Fibroblast of lung (primary cell): ENCODE data around the gene PARP9. TPM values are rescaled to one million over a fixed set of nuclear protein-coding genes. Genes with fewer than 3 reads are reported as not detected.

Experiments
- DNase-seq, 2 donors: peaks; one replicate each; pipeline versions ENCODE4 v3.0.0 to v3.0.0-alpha.2; 2010; ENCODE audit warnings: low read depth in 2 of 2
- H2AFZ ChIP-seq: 2 replicates; pipeline ENCODE4 v1.5.1; 2012; ENCODE audit warnings: low read length, control low read depth, inconsistent platforms
- H3K27ac ChIP-seq: 2 replicates; pipeline ENCODE4 v1.5.1; 2011; ENCODE audit warnings: low read length, control low read depth; ENCODE audit not compliant: insufficient read depth
- H3K27me3 ChIP-seq: 2 replicates; pipeline ENCODE4 v1.5.1; 2011; ENCODE audit warnings: mild to moderate bottlenecking, low read length; ENCODE audit not compliant: control insufficient read depth, insufficient read depth
- H3K36me3 ChIP-seq: 2 replicates; pipeline ENCODE4 v1.5.1; 2011; ENCODE audit warnings: low read length; ENCODE audit not compliant: control insufficient read depth, insufficient read depth
- H3K4me1 ChIP-seq: 2 replicates; pipeline ENCODE4 v1.5.1; 2011; ENCODE audit warnings: low read length; ENCODE audit not compliant: control insufficient read depth, insufficient read depth; ENCODE audit errors: extremely low read depth
- H3K4me2 ChIP-seq: 2 replicates; pipeline ENCODE4 v1.5.1; 2011; ENCODE audit warnings: low read length, control low read depth; ENCODE audit not compliant: insufficient read depth; ENCODE audit errors: extremely low read depth
- H3K4me3 ChIP-seq, 4 experiments: fragments of 200-600 bp in 1 of 4; sonication (generic) in 1 of 4; replicated peaks in 1 of 4; 2 replicates each; pipeline ENCODE4 v1.5.1; 2011 to 2016; ENCODE audit warnings: low read length in 4 of 4, low read depth in 3 of 4, mild to moderate bottlenecking in 3 of 4, control low read depth in 2 of 4, inconsistent platforms in 1 of 4, mixed read lengths in 1 of 4; ENCODE audit not compliant: insufficient read depth in 1 of 4; ENCODE audit errors: control extremely low read depth in 1 of 4
- H3K79me2 ChIP-seq: 2 replicates; pipeline ENCODE4 v1.5.1; 2012; ENCODE audit warnings: mild to moderate bottlenecking, low read length, inconsistent platforms; ENCODE audit not compliant: control insufficient read depth, insufficient read depth
- H3K9ac ChIP-seq: 2 replicates; pipeline ENCODE4 v1.5.1; 2011; ENCODE audit warnings: mild to moderate bottlenecking, low read length, control low read depth; ENCODE audit not compliant: insufficient read depth
- H3K9me3 ChIP-seq: 2 replicates; pipeline ENCODE4 v1.5.1; 2012; ENCODE audit warnings: low read depth, low read length; ENCODE audit not compliant: control insufficient read depth, insufficient read depth
- H4K20me1 ChIP-seq: 2 replicates; pipeline ENCODE4 v1.5.1; 2011; ENCODE audit warnings: low read length; ENCODE audit not compliant: control insufficient read depth, insufficient read depth; ENCODE audit errors: extremely low read depth
- EZH2 ChIP-seq: IDR thresholded peaks from 2 replicates; pipeline ENCODE4 v1.5.1; 2012; ENCODE audit warnings: low read length, control low read depth, mild to moderate bottlenecking; ENCODE audit errors: missing control alignments
- polyA plus RNA-seq, 2 donors: library from polyadenylated mRNA; depleted of rRNA in 1 of 2; stranded (reverse) in 1 of 2; unstranded in 1 of 2; fragments of >200 nt; gene quantifications; 2 replicates each; pipeline ENCODE4 v1.2.1, GENCODE V29; 2011 to 2012; ENCODE audit warnings: missing spikeins in 1 of 2
- total RNA-seq: library from RNA; depleted of rRNA; stranded (reverse); fragments of >200 nt; gene quantifications from 2 replicates; pipeline ENCODE4 v1.2.1, GENCODE V29; 2014
- TF ChIP-seq, protein P1 (sequence below), 2 donors: IDR thresholded peaks in 1 of 2; conservative IDR thresholded peaks in 1 of 2; 1 replicate in 1 of 2; 2 replicates in 1 of 2; pipeline ENCODE4 v1.5.1; 2011 to 2012; ENCODE audit warnings: low read length in 2 of 2, control low read depth in 1 of 2, inconsistent platforms in 1 of 2, low read depth in 1 of 2, mild to moderate bottlenecking in 1 of 2

Gene PARP9
- total and polyA plus RNA-seq, 2 donors (not counting 1 experiment from before 2014, with no cell fraction given): 50.0 to 56.0 TPM

DNA sequence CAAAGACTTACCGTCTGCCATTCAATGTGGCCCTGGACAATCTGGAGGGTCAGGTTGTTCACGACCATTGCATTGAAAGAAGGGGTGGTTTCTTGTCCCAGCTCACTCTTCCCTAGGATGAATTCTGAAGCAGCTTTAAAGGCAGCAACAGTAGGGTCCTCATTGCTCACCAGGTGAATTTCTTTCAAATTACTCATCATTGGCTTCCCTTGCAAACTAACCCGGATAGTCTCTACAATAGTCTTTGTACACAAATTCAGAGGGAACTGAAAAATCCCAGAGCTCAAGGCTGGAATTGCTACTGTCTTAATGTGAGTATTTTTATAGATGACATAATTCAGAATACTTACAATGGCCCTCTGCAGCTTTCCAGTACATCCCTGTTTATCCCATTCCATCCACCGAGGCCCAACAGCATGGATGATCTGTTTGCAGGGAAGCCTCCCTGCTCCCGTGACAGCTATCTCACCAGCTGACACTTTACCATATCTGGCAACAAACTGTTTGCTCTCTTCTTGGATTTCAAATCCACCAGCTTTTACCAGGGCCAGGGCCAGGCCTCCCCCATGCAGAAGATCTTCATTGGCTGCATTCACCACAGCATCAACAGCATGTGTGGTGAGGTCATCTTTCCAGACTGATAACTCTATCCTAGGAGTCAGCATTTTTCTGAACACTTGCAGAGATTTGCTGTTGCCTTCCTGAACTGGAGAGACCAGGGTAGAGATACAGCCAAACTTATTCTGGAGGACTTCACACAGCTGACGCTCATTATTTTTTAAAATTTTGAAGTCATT lies 8.6 kb downstream of the PARP9 start:
- no peak overlapping the region for H2AFZ ChIP-seq
- no peak for TF ChIP-seq EZH2
- TF ChIP-seq, protein P1, sequence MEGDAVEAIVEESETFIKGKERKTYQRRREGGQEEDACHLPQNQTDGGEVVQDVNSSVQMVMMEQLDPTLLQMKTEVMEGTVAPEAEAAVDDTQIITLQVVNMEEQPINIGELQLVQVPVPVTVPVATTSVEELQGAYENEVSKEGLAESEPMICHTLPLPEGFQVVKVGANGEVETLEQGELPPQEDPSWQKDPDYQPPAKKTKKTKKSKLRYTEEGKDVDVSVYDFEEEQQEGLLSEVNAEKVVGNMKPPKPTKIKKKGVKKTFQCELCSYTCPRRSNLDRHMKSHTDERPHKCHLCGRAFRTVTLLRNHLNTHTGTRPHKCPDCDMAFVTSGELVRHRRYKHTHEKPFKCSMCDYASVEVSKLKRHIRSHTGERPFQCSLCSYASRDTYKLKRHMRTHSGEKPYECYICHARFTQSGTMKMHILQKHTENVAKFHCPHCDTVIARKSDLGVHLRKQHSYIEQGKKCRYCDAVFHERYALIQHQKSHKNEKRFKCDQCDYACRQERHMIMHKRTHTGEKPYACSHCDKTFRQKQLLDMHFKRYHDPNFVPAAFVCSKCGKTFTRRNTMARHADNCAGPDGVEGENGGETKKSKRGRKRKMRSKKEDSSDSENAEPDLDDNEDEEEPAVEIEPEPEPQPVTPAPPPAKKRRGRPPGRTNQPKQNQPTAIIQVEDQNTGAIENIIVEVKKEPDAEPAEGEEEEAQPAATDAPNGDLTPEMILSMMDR (conservative IDR thresholded peaks at IDR 0.05 in 1 of 2, IDR thresholded peaks at IDR 0.05 in 1 of 2; ENCODE audit: low read depth in 1 of 2, low read length in 2 of 2): no peak
- no peaks in the 10 kb centered on the region for H3K4me1 ChIP-seq
- H3K27me3 ChIP-seq: no peaks in the 10 kb centered on the region
- no peak overlapping the region for H3K4me3 ChIP-seq
- H3K36me3 ChIP-seq: peaks cover 5% of the 10 kb centered on the region
- no peak overlapping the region for H3K9ac ChIP-seq
- H3K4me2 ChIP-seq: no peak overlapping the region
- H3K79me2 ChIP-seq: no peaks in the 10 kb centered on the region
- no peaks in the 10 kb centered on the region for H4K20me1 ChIP-seq
- H3K27ac ChIP-seq: no peak overlapping the region
- no peaks in the 10 kb centered on the region for H3K9me3 ChIP-seq
- DNase-seq: peak in 1 of 2 donors; percentile 64

DNA sequence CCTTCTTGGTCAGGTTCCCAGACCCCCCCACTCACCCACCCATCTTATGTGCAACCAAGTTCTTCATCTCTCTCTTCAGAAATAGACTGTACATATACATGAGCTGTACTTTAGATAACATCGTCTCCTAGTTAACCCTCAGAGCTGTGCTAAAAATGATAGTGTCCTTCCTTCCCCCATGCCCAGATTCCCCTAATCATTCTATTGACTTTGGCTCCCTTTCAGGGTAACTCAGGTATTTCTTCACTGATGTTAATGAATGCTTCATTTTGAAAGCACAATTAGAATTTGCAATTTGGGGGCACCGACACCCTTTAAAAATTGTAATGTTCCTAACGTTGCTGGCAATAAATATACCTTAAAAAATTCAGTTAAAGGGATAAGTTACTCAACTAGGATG lies 10.9 kb downstream of the PARP9 start:
- no peak for TF ChIP-seq EZH2
- TF ChIP-seq, protein P1 (conservative IDR thresholded peaks at IDR 0.05 in 1 of 2, IDR thresholded peaks at IDR 0.05 in 1 of 2; ENCODE audit: low read depth in 1 of 2, low read length in 2 of 2): no peak
- H3K79me2 ChIP-seq: no peaks in the 10 kb centered on the region

DNA sequence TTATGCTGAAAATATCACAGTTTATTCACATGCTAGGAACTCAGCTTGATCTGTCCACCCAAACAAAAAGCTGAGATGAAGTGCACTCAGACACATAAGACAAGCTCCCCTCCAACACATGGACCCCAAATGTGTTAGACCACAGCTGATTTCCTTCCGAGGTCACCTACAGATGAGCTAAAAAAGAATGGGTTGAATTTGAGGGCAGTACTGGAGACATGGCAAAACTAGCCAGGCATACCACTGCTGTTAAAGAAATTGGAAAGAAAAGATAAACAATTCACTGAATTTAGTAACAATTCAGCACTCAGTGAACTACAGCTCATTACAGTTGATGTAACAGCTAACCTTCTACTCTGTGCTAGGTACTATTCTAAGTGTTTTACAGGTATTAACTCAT lies 15.5 kb downstream of the PARP9 start:
- H2AFZ ChIP-seq: no peak overlapping the region
- DNase-seq: no peak
- H3K27ac ChIP-seq: no peak overlapping the region
- no peaks in the 10 kb centered on the region for H4K20me1 ChIP-seq
- no peak overlapping the region for H3K4me2 ChIP-seq
- peaks cover 11% of the 10 kb centered on the region for H3K36me3 ChIP-seq
- no peaks in the 10 kb centered on the region for H3K27me3 ChIP-seq
- no peaks in the 10 kb centered on the region for H3K9me3 ChIP-seq
- TF ChIP-seq EZH2: no peak
- TF ChIP-seq, protein P1 (conservative IDR thresholded peaks at IDR 0.05 in 1 of 2, IDR thresholded peaks at IDR 0.05 in 1 of 2; ENCODE audit: low read depth in 1 of 2, low read length in 2 of 2): no peak
- H3K4me3 ChIP-seq: no peak overlapping the region
- H3K9ac ChIP-seq: no peak overlapping the region
- no peaks in the 10 kb centered on the region for H3K79me2 ChIP-seq
- no peaks in the 10 kb centered on the region for H3K4me1 ChIP-seq

More for the DNA sequence above, 10.9 kb downstream of the PARP9 start:
- DNase-seq: no peak
- H3K36me3 ChIP-seq: peaks cover 9% of the 10 kb centered on the region
- no peaks in the 10 kb centered on the region for H3K4me1 ChIP-seq
- H3K9me3 ChIP-seq: no peaks in the 10 kb centered on the region
- H3K4me2 ChIP-seq: no peak overlapping the region
- no peak overlapping the region for H2AFZ ChIP-seq
- no peaks in the 10 kb centered on the region for H4K20me1 ChIP-seq
- no peak overlapping the region for H3K27ac ChIP-seq
- no peak overlapping the region for H3K4me3 ChIP-seq
- no peak overlapping the region for H3K9ac ChIP-seq
- H3K27me3 ChIP-seq: no peaks in the 10 kb centered on the region
